Endothelial cell of umbilical vein (primary cell): ENCODE data around the gene NXT1. TPM values are rescaled to one million over a fixed set of nuclear protein-coding genes. Genes with fewer than 3 reads are reported as not detected.

Source experiments
- BruUV-seq: library from RNA; stranded (reverse); fragments of 400-500 nt; replicated peaks from 2 replicates; lab custom pipeline; 2021; lab: Mats Ljungman, UMichigan
- CTCF ChIA-PET: fragments of 300-600, 350-600 bp; sonication (Branson Sonifier 250); formaldehyde crosslinking; loops from one replicate; lab custom pipeline; 2021; ENCODE audit warnings: antibody characterized with exemption, inconsistent platforms; lab: Charles Lee
- POLR2A ChIA-PET: fragments of 300-600, 350-600 bp; sonication (Branson Sonifier 250); formaldehyde crosslinking; loops from one replicate; lab custom pipeline; 2021; ENCODE audit warnings: antibody characterized with exemption, inconsistent platforms; lab: Charles Lee
- DNase-seq: peaks from one replicate; pipeline ENCODE4 v3.0.0-alpha.2; 2011; ENCODE audit warnings: low read depth, low spot score
- FAIRE-seq: peaks from 2 replicates; lab custom pipeline; 2011; peaks lifted over from hg19 to GRCh38; lab: Jason Lieb, UNC
- H2AFZ ChIP-seq: 2 replicates; pipeline ENCODE4 v1.6.0; 2012; ENCODE audit warnings: low read depth, low read length, control low read depth, inconsistent platforms
- H3K27ac ChIP-seq: 2 replicates; pipeline ENCODE4 v1.5.1; 2011; ENCODE audit warnings: low read depth, mild to moderate bottlenecking, control low read depth, low read length, moderate library complexity; ENCODE audit not compliant: insufficient read depth
- H3K27me3 ChIP-seq, 2 experiments: 2 replicates each; pipeline versions ENCODE4 v1.6.0 to v1.6.1; 2011; ENCODE audit warnings: low read length in 2 of 2, mixed read lengths in 1 of 2; ENCODE audit not compliant: control insufficient read depth in 2 of 2, insufficient read depth in 2 of 2
- H3K36me3 ChIP-seq, 2 experiments: 2 replicates in 1 of 2; 3 replicates in 1 of 2; pipeline ENCODE4 v1.5.1; 2011; ENCODE audit warnings: low read length in 2 of 2, mild to moderate bottlenecking in 1 of 2, moderate library complexity in 1 of 2; ENCODE audit not compliant: control insufficient read depth in 2 of 2, insufficient read depth in 2 of 2; ENCODE audit errors: extremely low read depth in 1 of 2
- H3K4me1 ChIP-seq: 3 replicates; pipeline ENCODE4 v1.5.1; 2011; ENCODE audit warnings: mild to moderate bottlenecking, low read length; ENCODE audit not compliant: control insufficient read depth, insufficient read depth; ENCODE audit errors: extremely low read depth
- H3K4me2 ChIP-seq: 2 replicates; pipeline ENCODE4 v1.6.1; 2011; ENCODE audit warnings: low read length, control low read depth, mixed read lengths; ENCODE audit not compliant: insufficient read depth
- H3K4me3 ChIP-seq, 3 experiments: fragments of 200-600 bp in 1 of 3; sonication (generic), shearing (Covaris generic) in 1 of 3; replicated peaks in 1 of 3; 2 replicates each; pipeline ENCODE4 v1.5.1; 2011 to 2016; ENCODE audit warnings: control low read depth in 3 of 3, low read length in 3 of 3, mild to moderate bottlenecking in 2 of 3, inconsistent platforms in 1 of 3, low read depth in 1 of 3, moderate library complexity in 1 of 3; ENCODE audit not compliant: insufficient read depth in 1 of 3
- H3K79me2 ChIP-seq: 2 replicates; pipeline ENCODE4 v1.6.0; 2012; ENCODE audit warnings: low read length, inconsistent platforms; ENCODE audit not compliant: control insufficient read depth, insufficient read depth
- H3K9ac ChIP-seq: replicated peaks from 2 replicates; pipeline ENCODE3; 2011; ENCODE audit warnings: low read length, control low read depth; ENCODE audit not compliant: insufficient read depth; ENCODE audit errors: extremely low read depth
- H3K9me1 ChIP-seq: replicated peaks from 3 replicates; pipeline ENCODE4 v1.6.0; 2011; ENCODE audit warnings: mild to moderate bottlenecking, low read length; ENCODE audit not compliant: control insufficient read depth, insufficient read depth; ENCODE audit errors: extremely low read depth
- H3K9me3 ChIP-seq: replicated peaks from 2 replicates; pipeline ENCODE4 v1.5.1; 2012; ENCODE audit warnings: low read length, inconsistent platforms; ENCODE audit not compliant: control insufficient read depth, insufficient read depth
- H4K20me1 ChIP-seq: replicated peaks from 2 replicates; pipeline ENCODE3; 2011; ENCODE audit warnings: mild to moderate bottlenecking, low read length; ENCODE audit not compliant: control insufficient read depth, insufficient read depth; ENCODE audit errors: extremely low read depth
- CTCF ChIP-seq, 2 donors: IDR thresholded peaks; 1 replicate in 1 of 2; 2 replicates in 1 of 2; pipeline ENCODE4 v1.5.1; 2011; ENCODE audit warnings: low read length in 2 of 2, mild to moderate bottlenecking in 2 of 2, moderate library complexity in 2 of 2, control low read depth in 1 of 2, inconsistent platforms in 1 of 2, low read depth in 1 of 2; ENCODE audit not compliant: insufficient read depth in 1 of 2; ENCODE audit errors: extremely low read depth in 1 of 2
- EZH2 ChIP-seq: IDR thresholded peaks from 2 replicates; pipeline ENCODE4 v1.6.1; 2012; ENCODE audit warnings: borderline replicate concordance, low read depth, mild to moderate bottlenecking, moderate library complexity, low read length, inconsistent platforms; ENCODE audit not compliant: severe bottlenecking
- FOS ChIP-seq: IDR thresholded peaks from 2 replicates; pipeline ENCODE4 v1.6.1; 2011; ENCODE audit warnings: mild to moderate bottlenecking, low read length, moderate library complexity, borderline replicate concordance; ENCODE audit not compliant: insufficient read depth
- GATA2 ChIP-seq: IDR thresholded peaks from 2 replicates; pipeline ENCODE4 v1.7.0; 2011; ENCODE audit warnings: low read depth, mild to moderate bottlenecking, moderate library complexity, mixed read lengths, low read length; ENCODE audit not compliant: insufficient read length, insufficient read depth
- JUN ChIP-seq: IDR thresholded peaks from 2 replicates; pipeline ENCODE4 v1.6.1; 2011; ENCODE audit warnings: borderline replicate concordance, low read depth; ENCODE audit not compliant: insufficient read length, insufficient read depth
- MAX ChIP-seq: IDR thresholded peaks from 2 replicates; pipeline ENCODE4 v1.6.1; 2011; ENCODE audit not compliant: insufficient read depth, insufficient read length
- MYC ChIP-seq: IDR thresholded peaks from one replicate; pipeline ENCODE4 v1.6.1; 2011; ENCODE audit warnings: mild to moderate bottlenecking, low read depth, low read length
- POLR2A ChIP-seq: IDR thresholded peaks from 2 replicates; pipeline ENCODE4 v1.6.1; 2012; ENCODE audit warnings: low read depth, mild to moderate bottlenecking, control low read depth, low read length
- POLR2AphosphoS5 ChIP-seq: IDR thresholded peaks from 2 replicates; pipeline ENCODE4 v1.6.1; 2012; ENCODE audit warnings: low read depth, mild to moderate bottlenecking, control low read depth, low read length, moderate library complexity; ENCODE audit not compliant: insufficient read depth
- dilution Hi-C: fragments of 300-500 bp; cut with MboI; formaldehyde crosslinking; loops from one replicate; pipeline ENCODE4 v1.15.0; 2019; ENCODE audit warnings: low sequenced_read_pairs; ENCODE audit not compliant: extremely low pct_ligation_motif_present
- intact Hi-C: fragments of 100-400 bp; cut with micrococcal nuclease; formaldehyde crosslinking; loops from one replicate; pipeline ENCODE4 v1.10.0; 2022
- polyA plus RNA-seq, 4 experiments: library from polyadenylated mRNA; depleted of rRNA in 3 of 4; stranded (reverse) in 3 of 4; unstranded in 1 of 4; fragments of >200 nt; gene quantifications; 2 replicates each; pipeline versions ENCODE4 v1.2.1 to v1.2.3, GENCODE V29; 2011 to 2012; ENCODE audit warnings: missing spikeins in 1 of 4
- total RNA-seq: library from RNA; stranded (reverse); gene quantifications from 2 replicates; pipeline ENCODE4 v1.2.3, GENCODE V29; 2021

Gene NXT1
- total and polyA plus RNA-seq, 2 donors (not counting 3 experiments of a cell fraction or from before 2014, with no cell fraction given) = 27.1 to 39.2 TPM

- no peak for TF ChIP-seq POLR2AphosphoS5
- no peak for TF ChIP-seq POLR2A
- no peak for TF ChIP-seq CTCF (IDR thresholded peaks at IDR 0.05; ENCODE audit: extremely low read depth in 1 of 2, insufficient read depth in 1 of 2, low read depth in 1 of 2, low read length in 2 of 2)
- TF ChIP-seq MYC = no peak
- no peak for TF ChIP-seq JUN
- no peak for TF ChIP-seq FOS
- TF ChIP-seq MAX = no peak
- no peak for TF ChIP-seq GATA2
- no peak for TF ChIP-seq EZH2
- BruUV-seq = no TSS peak
- intact Hi-C loops (no loop called here), dilution Hi-C loops (no loop called here)
- H3K27me3 ChIP-seq = no peaks in the 10 kb centered on the region
- no peaks in the 10 kb centered on the region for H3K36me3 ChIP-seq
- DNase-seq (no peak), FAIRE-seq (no peak)
- H3K9ac ChIP-seq = no peak overlapping the region
- CTCF ChIA-PET = interaction anchor here (0.6 to 1.8 kb wide), 4 partner anchors 60 to 267 kb away, joined by 3 to 4 read pairs (median 4); no protein-coding TSS in a partner anchor
- H3K79me2 ChIP-seq = no peaks in the 10 kb centered on the region
- no peaks in the 10 kb centered on the region for H3K9me1 ChIP-seq
- no peak overlapping the region for H3K4me2 ChIP-seq
- H3K4me1 ChIP-seq = peaks cover 10% of the 10 kb centered on the region
- POLR2A ChIA-PET = no interaction called here
- H3K4me3 ChIP-seq = no peak overlapping the region
- H4K20me1 ChIP-seq = no peaks in the 10 kb centered on the region
- no peaks in the 10 kb centered on the region for H3K9me3 ChIP-seq
- no peak overlapping the region for H2AFZ ChIP-seq
- H3K27ac ChIP-seq = no peak overlapping the region
Observed at GRCh38 chr20:23318347-23318746, 32.2 kb upstream of the NXT1 start.
